Activated naive CD4-positive, alpha-beta T cell treated with anti-CD3 and anti-CD28 coated beads for 36 hours (primary cell): ENCODE measurements around the gene SLC6A12. TPM values are rescaled to one million over a fixed set of nuclear protein-coding genes. Genes with fewer than 3 reads are reported as not detected.

Experiments
- CTCF ChIA-PET: fragments of 350-600 bp; sonication (Branson Sonifier 250); formaldehyde crosslinking; loops from one replicate; lab custom pipeline; 2021; ENCODE audit warnings: antibody characterized with exemption; lab: Charles Lee
- DNase-seq: peaks from one replicate; pipeline ENCODE4 v3.0.0-alpha.2; 2020
- H3K27ac Mint-ChIP-seq: one replicate; pipeline ENCODE4 v1.8.0; 2021; ENCODE audit warnings: mild to moderate bottlenecking, mixed read lengths
- H3K27me3 Mint-ChIP-seq: one replicate; pipeline ENCODE4 v1.8.0; 2021; ENCODE audit warnings: low read depth, mixed read lengths
- H3K36me3 Mint-ChIP-seq: one replicate; pipeline ENCODE4 v1.8.0; 2021; ENCODE audit warnings: low read depth, mixed read lengths
- H3K4me1 Mint-ChIP-seq: one replicate; pipeline ENCODE4 v1.8.0; 2021; ENCODE audit warnings: low read depth, mixed read lengths
- H3K4me3 Mint-ChIP-seq: one replicate; pipeline ENCODE4 v1.8.0; 2021; ENCODE audit warnings: mild to moderate bottlenecking, moderate library complexity, mixed read lengths
- H3K9me3 Mint-ChIP-seq: one replicate; pipeline ENCODE4 v1.8.0; 2021; ENCODE audit warnings: mixed read lengths
- intact Hi-C: fragments of 100-400 bp; cut with micrococcal nuclease; formaldehyde crosslinking; loops from one replicate; pipeline ENCODE4 v1.15.1; 2023
- total RNA-seq, 2 experiments: library from RNA; stranded (reverse); gene quantifications; one replicate each; pipeline ENCODE4 v1.2.3, GENCODE V29; 2021

Gene SLC6A12
- total RNA-seq, 2 experiments from 2014 or later: 0.21 TPM; not detected in 1

GRCh38 chr12:168763-169525 lies 45.0 kb downstream of the SLC6A12 start:
- peaks cover 5% of the 10 kb centered on the region for H3K27me3 Mint-ChIP-seq

GRCh38 chr12:167959-168600 lies 45.9 kb downstream of the SLC6A12 start:
- Mint-ChIP-seq H3K9me3 (no peaks in the 10 kb centered on the region), H3K4me1 (peaks cover 13% of the 10 kb centered on the region), H3K27me3 (peaks cover 5% of the 10 kb centered on the region), H3K27ac (no peak overlapping the region), H3K4me3 (no peak overlapping the region), H3K36me3 (no peaks in the 10 kb centered on the region)
- DNase-seq: no peak
- CTCF ChIA-PET: interaction anchor here (0.6 kb wide), 1 partner anchor 76 kb away, joined by 3 read pairs; no protein-coding TSS in a partner anchor
- intact Hi-C loops: no loop called here

More at GRCh38 chr12:168763-169525, 45.0 kb downstream of the SLC6A12 start:
- Mint-ChIP-seq H3K4me1 (peaks cover 13% of the 10 kb centered on the region), H3K9me3 (no peaks in the 10 kb centered on the region), H3K36me3 (no peaks in the 10 kb centered on the region), H3K4me3 (no peak overlapping the region), H3K27ac (no peak overlapping the region)
- CTCF ChIA-PET: no interaction called here
- DNase-seq: no peak
- intact Hi-C loops: no loop called here

- Mint-ChIP-seq H3K36me3 (no peaks in the 10 kb centered on the region), H3K9me3 (no peaks in the 10 kb centered on the region), H3K4me1 (peaks cover 13% of the 10 kb centered on the region), H3K27ac (no peak overlapping the region), H3K4me3 (no peak overlapping the region), H3K27me3 (no peaks in the 10 kb centered on the region)
- intact Hi-C loops: no loop called here
- DNase-seq: no peak
- CTCF ChIA-PET: no interaction called here
Observed at GRCh38 chr12:166425-167075, 47.4 kb downstream of the SLC6A12 start.

- Mint-ChIP-seq H3K9me3 (no peaks in the 10 kb centered on the region), H3K4me1 (peaks cover 13% of the 10 kb centered on the region), H3K27ac (no peak overlapping the region), H3K36me3 (no peaks in the 10 kb centered on the region), H3K4me3 (no peak overlapping the region), H3K27me3 (no peaks in the 10 kb centered on the region)
- DNase-seq: no peak
- intact Hi-C loops: no loop called here
- CTCF ChIA-PET: no interaction called here
Observed at GRCh38 chr12:165862-166368, 48.0 kb downstream of the SLC6A12 start.

GRCh38 chr12:164207-164606 lies 49.8 kb downstream of the SLC6A12 start:
- Mint-ChIP-seq H3K9me3 (no peaks in the 10 kb centered on the region), H3K27ac (no peak overlapping the region), H3K27me3 (no peaks in the 10 kb centered on the region), H3K36me3 (no peaks in the 10 kb centered on the region), H3K4me1 (peaks cover 7% of the 10 kb centered on the region), H3K4me3 (no peak overlapping the region)
- DNase-seq: no peak
- CTCF ChIA-PET: no interaction called here
- intact Hi-C loops: no loop called here

- Mint-ChIP-seq H3K36me3 (no peaks in the 10 kb centered on the region), H3K4me3 (no peak overlapping the region), H3K9me3 (no peaks in the 10 kb centered on the region), H3K27ac (no peak overlapping the region), H3K4me1 (peaks cover under 1% of the 10 kb centered on the region), H3K27me3 (no peaks in the 10 kb centered on the region)
- intact Hi-C loops: no loop called here
- DNase-seq: no peak
- CTCF ChIA-PET: no interaction called here
Observed at GRCh38 chr12:163406-163986, 50.5 kb downstream of the SLC6A12 start.

- no peaks in the 10 kb centered on the region for H3K36me3 Mint-ChIP-seq
- no peaks in the 10 kb centered on the region for H3K27me3 Mint-ChIP-seq
- CTCF ChIA-PET: no interaction called here
- intact Hi-C loops: no loop called here
- no peak overlapping the region for H3K4me3 Mint-ChIP-seq
- H3K9me3 Mint-ChIP-seq: no peaks in the 10 kb centered on the region
- no peaks in the 10 kb centered on the region for H3K4me1 Mint-ChIP-seq
- H3K27ac Mint-ChIP-seq: no peak overlapping the region
- no peak for DNase-seq
Observed at GRCh38 chr12:162467-163307, 51.3 kb downstream of the SLC6A12 start.

- CTCF ChIA-PET: no interaction called here
- H3K27ac Mint-ChIP-seq: no peak overlapping the region
- no peaks in the 10 kb centered on the region for H3K36me3 Mint-ChIP-seq
- H3K4me1 Mint-ChIP-seq: no peaks in the 10 kb centered on the region
- intact Hi-C loops: no loop called here
- H3K27me3 Mint-ChIP-seq: no peaks in the 10 kb centered on the region
- no peaks in the 10 kb centered on the region for H3K9me3 Mint-ChIP-seq
- DNase-seq: no peak
- no peak overlapping the region for H3K4me3 Mint-ChIP-seq
Observed at GRCh38 chr12:161823-162222, 52.1 kb downstream of the SLC6A12 start.

GRCh38 chr12:160858-161257 lies 53.1 kb downstream of the SLC6A12 start:
- intact Hi-C loops: no loop called here
- CTCF ChIA-PET: no interaction called here
- Mint-ChIP-seq H3K27ac (no peak overlapping the region), H3K4me3 (no peak overlapping the region), H3K4me1 (no peaks in the 10 kb centered on the region), H3K27me3 (no peaks in the 10 kb centered on the region), H3K9me3 (no peaks in the 10 kb centered on the region), H3K36me3 (no peaks in the 10 kb centered on the region)
- no peak for DNase-seq

- intact Hi-C loops: no loop called here
Observed at GRCh38 chr12:159156-159782, 54.7 kb downstream of the SLC6A12 start.

GRCh38 chr12:157644-158043 lies 56.3 kb downstream of the SLC6A12 start:
- H3K27me3 Mint-ChIP-seq: peaks cover 3% of the 10 kb centered on the region
- H3K36me3 Mint-ChIP-seq: no peaks in the 10 kb centered on the region
- no peak for DNase-seq
- H3K9me3 Mint-ChIP-seq: no peaks in the 10 kb centered on the region
- CTCF ChIA-PET: no interaction called here
- intact Hi-C loops: no loop called here
- no peak overlapping the region for H3K4me3 Mint-ChIP-seq
- no peak overlapping the region for H3K27ac Mint-ChIP-seq
- H3K4me1 Mint-ChIP-seq: peaks cover 3% of the 10 kb centered on the region

More at GRCh38 chr12:159156-159782, 54.7 kb downstream of the SLC6A12 start:
- CTCF ChIA-PET: interaction anchor here (0.8 kb wide), 1 partner anchor 19 kb away, joined by 3 read pairs; no protein-coding TSS in a partner anchor
- no peaks in the 10 kb centered on the region for H3K9me3 Mint-ChIP-seq
- no peaks in the 10 kb centered on the region for H3K4me1 Mint-ChIP-seq
- H3K27ac Mint-ChIP-seq: no peak overlapping the region
- DNase-seq: no peak
- no peaks in the 10 kb centered on the region for H3K27me3 Mint-ChIP-seq
- H3K4me3 Mint-ChIP-seq: no peak overlapping the region
- H3K36me3 Mint-ChIP-seq: no peaks in the 10 kb centered on the region
